Gastrocnemius medialis (tissue), 4 donors: ENCODE data around the gene RBMS3.

Source experiments
- CTCF ChIP-seq, 5 experiments: fragments of 450-650 bp in 3 of 5; fragments of 200-600 bp in 2 of 5; sonication (generic) in 2 of 5; IDR thresholded peaks in 4 of 5; conservative IDR thresholded peaks in 1 of 5; 1 replicate in 4 of 5; 2 replicates in 1 of 5; pipeline ENCODE4 v1.5.1; 2016 to 2019; ENCODE audit warnings: antibody characterized with exemption in 5 of 5, mild to moderate bottlenecking in 3 of 5, moderate library complexity in 3 of 5
- POLR2A ChIP-seq, 2 donors: fragments of 450-650 bp; IDR thresholded peaks; one replicate each; pipeline ENCODE4 v1.6.1; 2017; ENCODE audit warnings: antibody characterized with exemption in 2 of 2, mild to moderate bottlenecking in 2 of 2, moderate library complexity in 2 of 2

- TF ChIP-seq CTCF (IDR thresholded peaks at IDR 0.05 in 4 of 5, conservative IDR thresholded peaks at IDR 0.05 in 1 of 5) (no peak), POLR2A (IDR thresholded peaks at IDR 0.05) (no peak)
Observed at GRCh38 chr3:29540544-29540943, 259.7 kb downstream of the RBMS3 start.
